Adrenal gland (tissue), 5 donors: ENCODE measurements around the gene IL33.
"Not testable (repeated sequence)": the region's sequence is repeated elsewhere in the genome, so short reads cannot be mapped to it uniquely, and the experiment has no call there.

ENCODE experiments used
- POLR2A ChIP-seq, 2 donors: fragments of 450-650 bp; IDR thresholded peaks; one replicate each; pipeline ENCODE4 v1.6.1; 2017; ENCODE audit warnings: antibody characterized with exemption in 2 of 2, mild to moderate bottlenecking in 2 of 2, moderate library complexity in 1 of 2
- TF ChIP-seq, protein P1 (sequence below), 6 experiments: fragments of 450-650 bp in 4 of 6; fragments of 200-600 bp in 2 of 6; sonication (generic) in 1 of 6; IDR thresholded peaks; 1 replicate in 5 of 6; 2 replicates in 1 of 6; pipeline versions ENCODE4 v1.5.1 to v1.8.0; 2016 to 2021; ENCODE audit warnings: antibody characterized with exemption in 6 of 6, mild to moderate bottlenecking in 2 of 6, moderate library complexity in 1 of 6
- donor health status: DM: no; HTN: no; CAD: no.

GRCh38 chr9:6182549-6183226 lies 32.9 kb upstream of the IL33 start:
- TF ChIP-seq, protein P1, sequence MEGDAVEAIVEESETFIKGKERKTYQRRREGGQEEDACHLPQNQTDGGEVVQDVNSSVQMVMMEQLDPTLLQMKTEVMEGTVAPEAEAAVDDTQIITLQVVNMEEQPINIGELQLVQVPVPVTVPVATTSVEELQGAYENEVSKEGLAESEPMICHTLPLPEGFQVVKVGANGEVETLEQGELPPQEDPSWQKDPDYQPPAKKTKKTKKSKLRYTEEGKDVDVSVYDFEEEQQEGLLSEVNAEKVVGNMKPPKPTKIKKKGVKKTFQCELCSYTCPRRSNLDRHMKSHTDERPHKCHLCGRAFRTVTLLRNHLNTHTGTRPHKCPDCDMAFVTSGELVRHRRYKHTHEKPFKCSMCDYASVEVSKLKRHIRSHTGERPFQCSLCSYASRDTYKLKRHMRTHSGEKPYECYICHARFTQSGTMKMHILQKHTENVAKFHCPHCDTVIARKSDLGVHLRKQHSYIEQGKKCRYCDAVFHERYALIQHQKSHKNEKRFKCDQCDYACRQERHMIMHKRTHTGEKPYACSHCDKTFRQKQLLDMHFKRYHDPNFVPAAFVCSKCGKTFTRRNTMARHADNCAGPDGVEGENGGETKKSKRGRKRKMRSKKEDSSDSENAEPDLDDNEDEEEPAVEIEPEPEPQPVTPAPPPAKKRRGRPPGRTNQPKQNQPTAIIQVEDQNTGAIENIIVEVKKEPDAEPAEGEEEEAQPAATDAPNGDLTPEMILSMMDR (IDR thresholded peaks at IDR 0.05) = not testable (repeated sequence)
- TF ChIP-seq POLR2A (IDR thresholded peaks at IDR 0.05) = not testable (repeated sequence)
